Epithelial cell of prostate (primary cell): ENCODE measurements around the gene CNIH1.
"Not testable (repeated sequence)": the region's sequence is repeated elsewhere in the genome, so short reads cannot be mapped to it uniquely, and the experiment has no call there.

Experiments used
- DNase-seq: peaks from one replicate; pipeline ENCODE4 v3.0.0-alpha.2; 2011; ENCODE audit warnings: low read depth, low spot score
- H3K27ac ChIP-seq: fragments of 450-650 bp; 2 replicates; pipeline ENCODE4 v1.5.1; 2017; ENCODE audit warnings: mild to moderate bottlenecking

Gene CNIH1

GRCh38 chr14:54392986-54393884 is 47.9 kb downstream of the CNIH1 start:
- H3K27ac ChIP-seq, DNase-seq: not testable (repeated sequence)

DNA sequence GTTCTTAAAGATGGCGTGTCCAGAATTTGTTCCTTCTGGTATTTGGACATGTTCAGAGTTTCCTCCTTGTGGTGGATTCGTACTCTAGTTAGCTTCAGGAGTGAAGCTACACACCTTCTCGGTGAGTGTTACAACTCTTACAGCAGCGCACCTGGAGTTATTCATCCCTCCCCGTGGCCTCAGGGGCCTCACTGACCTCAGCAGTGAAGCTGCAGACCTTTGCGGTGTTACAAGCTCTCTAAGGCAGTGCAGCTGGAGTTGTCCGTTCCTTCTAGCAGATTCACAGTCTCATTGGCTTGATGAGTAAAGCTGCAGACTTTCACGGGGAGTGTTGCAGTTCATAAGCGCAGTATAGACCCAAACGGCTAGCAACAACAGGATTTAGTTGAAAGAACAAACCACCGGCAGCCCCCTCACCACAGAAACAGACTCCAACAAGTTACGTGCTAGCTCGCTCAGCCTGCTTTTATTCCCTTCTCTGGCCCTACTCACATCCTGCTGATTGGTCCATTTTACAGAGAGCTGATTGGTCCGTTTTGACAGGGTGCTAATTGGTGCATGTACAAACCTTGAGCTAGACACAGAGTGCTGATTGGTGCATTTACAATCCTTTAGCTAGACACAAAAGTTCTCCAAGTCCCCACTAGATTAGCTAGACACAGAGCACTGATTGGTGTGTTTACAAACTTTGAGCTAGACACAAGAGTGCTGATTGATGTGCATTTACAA is 48.9 kb downstream of the CNIH1 start:
- no peak overlapping the region for H3K27ac ChIP-seq
- DNase-seq = no peak

GRCh38 chr14:54387328-54387727 is 53.8 kb downstream of the CNIH1 start:
- H3K27ac ChIP-seq = no peak overlapping the region
- no peak for DNase-seq

DNA sequence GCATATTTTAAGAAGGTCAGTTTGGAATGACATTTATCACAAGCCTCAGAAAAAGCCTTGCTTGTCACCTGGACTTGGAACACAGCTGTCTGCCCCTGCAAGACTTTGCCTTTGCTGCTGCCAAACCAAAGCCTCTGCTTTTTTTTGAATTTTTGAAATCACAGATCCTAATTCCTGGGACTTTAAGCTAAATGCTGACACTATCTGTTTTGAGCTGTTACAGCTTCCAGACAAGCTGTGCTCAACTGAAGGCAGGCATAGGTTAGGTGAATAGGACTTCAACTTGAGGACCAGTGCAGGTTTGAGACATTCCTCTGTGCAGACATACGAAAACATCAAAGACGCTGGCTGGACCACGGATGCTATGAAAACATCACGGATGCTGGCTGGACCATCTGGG is 55.6 kb downstream of the CNIH1 start:
- no peak for DNase-seq
- no peak overlapping the region for H3K27ac ChIP-seq

GRCh38 chr14:54383835-54384234 is 57.3 kb downstream of the CNIH1 start:
- H3K27ac ChIP-seq = no peak overlapping the region
- DNase-seq = no peak

DNA sequence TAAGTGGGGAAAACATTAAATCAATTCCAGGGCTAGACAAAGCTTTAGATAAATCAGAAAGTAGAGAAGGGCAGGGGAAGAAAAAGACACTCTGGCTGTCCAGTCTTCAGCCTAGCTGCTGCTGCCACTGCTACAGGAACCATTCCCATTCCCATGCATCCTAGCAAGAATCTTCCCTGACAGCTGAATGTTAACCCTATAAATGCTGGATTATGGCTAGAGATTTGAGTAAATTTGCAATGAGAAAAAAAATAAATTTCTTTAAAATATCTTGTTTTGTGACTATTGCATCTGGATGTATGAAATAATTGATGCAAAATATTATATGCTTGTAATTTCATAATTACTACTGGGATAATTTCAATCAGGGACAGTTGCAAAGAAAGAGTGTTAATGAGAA is 59.4 kb downstream of the CNIH1 start:
- DNase-seq = no peak

GRCh38 chr14:54380558-54380957 is 60.6 kb downstream of the CNIH1 start:
- DNase-seq, H3K27ac ChIP-seq: not testable (repeated sequence)

More for the DNA sequence above, 59.4 kb downstream of the CNIH1 start:
- no peak overlapping the region for H3K27ac ChIP-seq

- not testable (repeated sequence) for H3K27ac ChIP-seq, DNase-seq
Observed at GRCh38 chr14:54378893-54379292, 62.3 kb downstream of the CNIH1 start.

GRCh38 chr14:54377501-54377900 is 63.7 kb downstream of the CNIH1 start:
- DNase-seq = no peak
- H3K27ac ChIP-seq = no peak overlapping the region

- H3K27ac ChIP-seq = no peak overlapping the region
- DNase-seq = no peak
Observed at GRCh38 chr14:54374117-54374884, 66.9 kb downstream of the CNIH1 start.
